Epidermal melanocyte (primary cell): ENCODE data around the gene DNAH14.
"Not testable (repeated sequence)": the region's sequence is repeated elsewhere in the genome, so short reads cannot be mapped to it uniquely, and the experiment has no call there.

ENCODE experiments used
- DNase-seq: peaks from one replicate; pipeline ENCODE4 v3.0.0; 2011; ENCODE audit warnings: low spot score; ENCODE audit not compliant: insufficient read length

Gene DNAH14

DNA sequence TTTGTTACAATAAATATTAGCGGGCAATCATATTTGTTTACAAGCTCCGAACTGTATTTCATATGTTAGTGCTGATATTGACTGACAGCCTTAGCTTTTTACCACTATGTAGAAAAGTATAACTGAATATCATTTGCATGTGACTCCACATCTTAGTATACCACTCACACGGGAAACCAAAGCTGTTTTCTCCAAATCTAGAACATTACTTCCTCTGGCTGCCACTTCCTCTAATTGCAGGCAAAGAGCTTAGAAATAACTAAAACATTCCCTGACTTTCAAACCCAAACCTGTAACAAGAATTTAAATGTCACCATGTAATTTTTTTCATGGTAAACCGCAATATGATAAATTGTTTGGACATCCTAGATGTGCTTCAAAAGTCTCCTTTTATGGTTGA, 323.7 kb downstream of the DNAH14 start:
- DNase-seq, result no peak

DNA sequence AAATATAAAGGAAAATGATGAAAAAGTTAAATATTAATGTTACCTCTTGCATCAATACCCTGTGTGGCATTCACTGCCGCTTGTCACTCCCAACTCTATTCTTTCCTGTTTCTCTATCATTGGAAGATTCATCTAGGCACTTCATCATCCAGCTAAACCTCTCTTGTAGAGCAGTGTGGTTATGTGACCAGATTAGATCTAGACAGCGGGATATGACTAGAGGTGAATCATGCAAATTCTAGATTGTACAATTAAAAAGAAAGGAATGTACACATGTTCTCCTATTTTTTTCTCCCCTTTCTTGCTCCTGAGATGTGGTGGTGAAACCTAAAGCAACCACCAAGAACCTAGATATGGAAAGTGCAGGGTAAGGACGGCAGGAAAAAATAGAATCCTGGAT, 324.3 kb downstream of the DNAH14 start:
- no peak for DNase-seq

DNA sequence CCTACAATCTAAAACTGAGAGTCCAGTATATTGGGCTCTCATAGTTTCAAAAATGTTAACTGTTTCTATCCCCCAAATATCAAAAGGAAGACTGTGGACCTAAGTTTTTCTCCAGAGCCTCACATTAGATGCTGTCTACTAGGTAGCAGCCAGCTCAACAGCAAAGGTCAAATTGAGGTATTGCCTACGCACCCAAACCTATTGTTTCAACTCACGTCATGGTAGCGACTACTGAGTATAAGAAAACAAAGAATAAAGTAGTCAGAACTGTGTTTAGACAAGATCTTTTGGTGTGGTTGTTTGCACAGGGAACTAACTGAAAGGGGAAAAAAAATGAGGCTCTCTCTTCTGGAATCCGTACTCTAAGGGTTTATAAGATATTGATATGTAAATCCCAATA, 325.2 kb downstream of the DNAH14 start:
- DNase-seq, result no peak

- no peak for DNase-seq
Observed at GRCh38 chr1:225257081-225257480, 327.6 kb downstream of the DNAH14 start.

DNA sequence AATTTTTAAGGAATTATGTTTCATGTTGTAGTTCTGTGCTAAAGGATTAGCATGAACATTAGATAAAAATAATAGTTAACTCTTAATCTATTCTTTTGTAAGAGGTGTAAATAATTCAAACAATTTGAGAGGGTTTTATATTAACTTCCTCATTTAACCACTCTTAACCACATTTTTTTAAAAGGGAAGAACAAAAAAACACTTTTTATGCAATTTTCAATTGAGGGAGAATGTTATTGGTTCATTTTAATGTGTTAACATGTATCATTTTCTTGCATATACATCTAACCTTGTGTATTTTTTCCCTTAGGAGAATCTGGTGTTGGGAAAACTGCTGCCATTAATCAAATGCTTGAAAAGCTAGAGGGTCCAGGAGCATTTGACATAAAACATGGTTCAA, 329.3 kb downstream of the DNAH14 start:
- no peak for DNase-seq

- DNase-seq, result no peak
Observed at GRCh38 chr1:225259542-225259941, 330.1 kb downstream of the DNAH14 start.

DNA sequence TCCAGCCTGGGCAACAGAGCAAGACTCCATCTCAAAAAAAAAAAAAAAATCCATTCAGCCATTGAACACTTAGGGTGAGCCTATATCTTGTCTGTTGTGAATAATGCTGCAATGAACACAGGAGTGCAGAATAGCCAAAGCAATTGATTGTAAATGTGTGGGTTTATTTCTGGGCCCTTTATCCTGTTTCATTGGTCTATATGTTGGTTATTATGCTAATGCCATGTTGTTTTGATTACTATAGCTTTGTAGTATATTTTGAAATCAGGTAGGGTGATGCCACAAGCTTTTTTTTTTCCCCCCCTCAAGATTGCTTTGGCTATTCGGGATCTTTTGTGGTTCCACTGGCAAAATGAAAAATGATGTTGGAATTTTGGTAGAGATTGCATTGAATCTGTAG, 330.8 kb downstream of the DNAH14 start:
- no peak for DNase-seq

DNA sequence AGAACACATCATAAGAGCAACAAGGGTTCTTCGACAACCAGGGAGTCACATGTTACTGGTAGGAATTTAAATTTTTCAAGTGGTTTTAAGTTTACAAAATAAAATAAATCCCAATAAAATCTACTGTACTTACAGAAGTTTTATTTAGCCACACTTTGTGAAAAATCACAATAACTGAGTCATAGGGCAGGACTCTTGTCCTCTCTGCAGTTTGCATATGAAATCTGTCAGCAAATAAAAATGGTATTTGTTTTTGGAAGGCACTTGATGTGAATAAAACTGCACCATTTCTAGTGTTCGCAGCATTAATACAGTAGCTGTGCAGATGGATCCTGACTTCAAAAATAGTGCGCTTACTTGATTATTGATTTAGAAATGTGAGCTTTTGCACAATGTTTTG, 348.0 kb downstream of the DNAH14 start:
- DNase-seq, result no peak

- DNase-seq, result no peak
Observed at GRCh38 chr1:225280563-225280962, 351.1 kb downstream of the DNAH14 start.

DNA sequence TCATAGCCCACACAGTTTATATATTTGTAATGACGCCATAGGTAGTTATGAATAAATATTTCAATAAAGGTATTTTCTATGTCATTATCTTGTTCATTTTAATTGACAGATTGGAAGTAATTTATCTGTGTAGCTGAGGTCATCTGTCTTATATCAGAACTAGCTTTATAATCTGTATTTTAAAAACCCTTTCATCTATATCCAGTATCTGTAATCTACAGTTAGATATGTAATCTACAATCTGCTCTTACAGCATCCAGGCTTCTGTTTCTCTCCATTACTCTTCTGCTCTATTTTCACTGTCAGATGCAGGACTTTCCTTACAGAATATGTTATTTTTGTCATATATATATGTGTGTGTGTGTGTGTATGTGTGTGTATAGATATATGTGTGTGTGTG, 360.8 kb downstream of the DNAH14 start:
- DNase-seq, result no peak

DNA sequence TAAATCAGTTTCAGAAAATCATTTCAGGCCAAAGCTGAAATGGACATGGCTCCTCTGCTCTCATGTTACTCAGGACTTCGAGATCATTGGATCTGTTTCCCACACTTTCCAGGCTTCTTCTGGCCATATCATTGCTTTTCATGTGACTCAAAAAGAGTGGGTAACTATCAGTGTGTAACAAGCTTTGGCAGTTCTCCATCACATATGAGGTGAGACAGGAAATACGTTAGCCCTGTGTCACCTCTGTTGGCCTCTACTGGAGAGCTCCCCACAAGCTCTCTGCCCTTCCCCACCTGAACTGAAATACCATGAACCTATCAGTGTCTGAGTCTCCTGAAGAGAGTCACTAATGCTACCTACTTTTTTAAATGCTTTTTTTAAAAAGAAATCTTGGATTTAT, 370.1 kb downstream of the DNAH14 start:
- DNase-seq, result no peak

GRCh38 chr1:225300381-225300780, 370.9 kb downstream of the DNAH14 start:
- DNase-seq, result no peak

- no peak for DNase-seq
Observed at GRCh38 chr1:225304996-225305395, 375.5 kb downstream of the DNAH14 start.

DNA sequence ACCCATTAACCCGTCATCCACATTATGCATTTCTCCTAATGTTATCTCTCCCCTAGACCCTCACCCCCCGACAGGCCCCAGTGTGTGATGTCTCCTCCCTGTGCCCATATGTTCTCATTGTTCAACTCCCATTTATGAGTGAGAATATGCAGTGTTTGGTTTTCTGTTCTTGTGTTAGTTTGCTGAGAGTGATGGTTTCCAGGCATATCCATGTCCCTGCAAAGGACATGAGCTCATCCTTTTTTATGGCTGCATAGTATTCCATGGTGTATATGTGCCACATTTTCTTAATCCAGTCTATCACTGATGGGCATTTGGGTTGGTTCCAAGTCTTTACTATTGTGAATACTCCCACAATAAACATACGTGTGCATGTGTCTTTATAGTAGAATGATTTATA, 381.1 kb downstream of the DNAH14 start:
- DNase-seq, result not testable (repeated sequence)

DNA sequence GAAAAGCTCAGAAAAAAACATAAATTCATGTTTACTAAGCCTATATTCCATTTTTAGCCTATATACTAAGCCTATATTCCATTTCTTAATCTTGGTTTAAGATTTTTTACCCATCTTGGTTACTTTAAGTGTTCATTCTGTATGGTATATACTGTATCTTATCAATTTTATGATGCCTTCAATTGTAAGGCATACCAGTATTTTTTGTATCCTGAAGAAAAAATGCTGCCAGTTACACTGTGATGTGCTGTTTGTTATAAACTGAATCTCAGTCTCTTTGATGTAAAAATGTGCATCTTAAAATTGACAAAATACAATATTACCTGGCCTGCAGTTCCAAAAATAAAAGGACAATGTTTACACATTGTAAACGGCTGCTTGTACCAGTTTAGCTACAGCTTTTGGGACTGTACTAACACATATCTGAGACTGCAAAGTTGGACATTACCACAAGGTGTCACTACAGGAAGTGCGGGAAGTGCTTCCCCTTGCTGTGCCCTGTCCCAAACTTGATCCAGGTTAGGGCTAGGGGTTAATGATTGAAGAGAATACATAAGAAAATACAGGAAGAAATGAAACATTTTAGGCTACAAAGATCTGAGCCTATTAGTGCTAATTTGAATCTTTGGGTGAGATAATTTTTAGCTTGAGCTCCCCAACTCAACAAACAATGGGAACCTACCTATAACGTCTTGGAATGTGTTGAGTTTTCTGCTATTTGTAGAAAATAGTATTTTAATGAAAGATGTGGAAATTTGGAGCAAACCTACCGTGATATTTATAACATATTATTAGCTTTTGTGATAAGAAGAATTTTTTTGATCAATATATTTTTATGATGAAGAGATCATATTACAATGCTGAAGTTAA, 389.5 kb downstream of the DNAH14 start:
- peak; percentile 22 for DNase-seq

DNA sequence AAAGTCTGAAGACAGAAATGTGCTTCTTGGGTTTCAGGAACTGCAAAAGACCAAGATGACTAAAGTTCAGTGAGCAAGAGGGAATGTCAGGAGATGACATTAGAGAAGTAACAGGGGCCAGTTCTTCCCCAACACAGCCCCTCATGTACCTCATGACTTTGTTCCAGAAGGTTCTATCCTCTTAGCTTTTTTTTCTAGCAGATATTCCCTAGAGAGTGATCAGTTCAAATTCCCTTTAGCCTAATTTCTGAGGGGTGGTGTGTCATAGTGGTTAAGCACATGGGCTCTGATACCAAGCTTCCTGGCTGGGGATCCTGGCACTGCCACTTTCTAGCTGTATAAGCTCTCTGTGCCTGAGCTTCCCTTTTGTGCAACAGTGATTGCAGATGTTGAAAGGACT, 390.4 kb downstream of the DNAH14 start:
- no peak for DNase-seq

GRCh38 chr1:225321784-225322183, 392.3 kb downstream of the DNAH14 start:
- DNase-seq, result no peak

GRCh38 chr1:225329041-225329440, 399.6 kb downstream of the DNAH14 start:
- DNase-seq, result no peak

DNA sequence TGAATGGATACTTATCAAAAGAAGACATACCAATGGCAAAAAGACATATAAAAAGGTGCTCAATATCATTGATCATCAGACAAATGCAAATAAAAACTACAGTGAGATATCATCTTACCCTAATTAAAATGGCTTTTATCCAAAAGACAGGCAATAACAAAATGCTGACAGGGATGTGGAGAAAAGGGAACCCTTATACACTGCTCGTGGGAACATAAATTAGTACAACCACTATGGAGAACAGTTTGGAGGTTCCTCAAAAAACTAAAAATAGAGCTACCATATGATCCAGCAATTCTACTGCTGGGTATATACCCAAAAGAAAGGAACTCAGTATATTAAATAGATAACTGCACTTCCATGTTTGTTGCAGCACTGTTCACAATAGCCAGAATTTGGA, 400.5 kb downstream of the DNAH14 start:
- DNase-seq, result not testable (repeated sequence)

DNA sequence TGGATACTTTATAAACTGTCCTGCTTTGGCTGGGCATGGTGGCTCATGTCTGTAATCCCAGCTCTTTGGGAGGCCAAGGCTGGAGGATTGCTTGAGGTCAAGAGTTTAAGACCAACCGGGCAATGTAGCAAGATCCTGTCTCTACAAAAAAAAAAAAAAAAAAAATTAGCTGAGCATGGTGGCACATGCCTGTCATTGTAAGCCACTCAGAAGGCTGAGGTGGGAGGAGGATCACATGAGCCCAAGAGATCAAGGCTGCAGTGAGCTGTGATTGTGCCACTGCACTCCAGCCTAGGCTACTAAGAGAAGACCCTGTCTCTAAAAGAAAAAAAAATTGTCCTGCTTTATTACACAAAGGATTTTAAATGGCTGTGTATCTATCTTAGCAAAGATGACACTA, 403.2 kb downstream of the DNAH14 start:
- no peak for DNase-seq

GRCh38 chr1:225335098-225335778, 405.8 kb downstream of the DNAH14 start:
- not testable (repeated sequence) for DNase-seq

GRCh38 chr1:225338545-225338944, 409.1 kb downstream of the DNAH14 start:
- no peak for DNase-seq

GRCh38 chr1:225341642-225342041, 412.2 kb downstream of the DNAH14 start:
- DNase-seq, result no peak
